ENCODE measurements around the gene TACC2.

DNA sequence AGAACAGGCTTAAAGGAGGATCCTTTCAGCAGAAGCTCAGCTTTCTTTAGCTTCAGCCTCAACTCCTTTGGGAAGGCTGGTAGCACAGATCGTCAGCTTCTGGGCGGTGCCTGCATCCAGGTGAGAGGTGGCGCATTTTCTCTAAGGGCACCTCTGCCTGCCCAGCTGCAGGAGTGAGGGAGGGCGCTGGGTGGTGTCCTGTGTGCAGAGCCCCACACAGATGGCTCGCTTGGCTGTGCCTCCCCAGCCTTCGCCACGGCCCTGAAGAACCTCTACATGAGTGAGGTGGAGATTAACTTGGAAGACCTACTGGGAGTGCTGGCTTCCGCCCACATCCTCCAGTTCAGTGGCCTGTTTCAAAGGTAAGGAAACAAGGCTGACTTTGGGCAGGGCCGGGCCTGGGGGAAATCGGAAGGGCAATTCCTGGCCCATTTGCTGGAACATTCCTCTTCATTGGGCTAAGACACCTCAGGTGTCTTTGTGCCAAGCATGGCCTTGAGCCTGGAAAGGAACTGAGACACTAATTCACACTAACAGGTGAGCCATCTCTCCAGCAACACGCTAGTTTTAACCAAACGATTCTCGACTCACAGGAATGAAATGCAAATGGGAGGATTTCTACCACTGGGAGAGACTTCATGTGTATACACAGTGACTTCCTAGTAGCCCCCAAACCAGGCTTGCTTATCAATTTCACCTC is 302.0 kb downstream of the TACC2 start:
- TF ChIP-seq, protein P1, sequence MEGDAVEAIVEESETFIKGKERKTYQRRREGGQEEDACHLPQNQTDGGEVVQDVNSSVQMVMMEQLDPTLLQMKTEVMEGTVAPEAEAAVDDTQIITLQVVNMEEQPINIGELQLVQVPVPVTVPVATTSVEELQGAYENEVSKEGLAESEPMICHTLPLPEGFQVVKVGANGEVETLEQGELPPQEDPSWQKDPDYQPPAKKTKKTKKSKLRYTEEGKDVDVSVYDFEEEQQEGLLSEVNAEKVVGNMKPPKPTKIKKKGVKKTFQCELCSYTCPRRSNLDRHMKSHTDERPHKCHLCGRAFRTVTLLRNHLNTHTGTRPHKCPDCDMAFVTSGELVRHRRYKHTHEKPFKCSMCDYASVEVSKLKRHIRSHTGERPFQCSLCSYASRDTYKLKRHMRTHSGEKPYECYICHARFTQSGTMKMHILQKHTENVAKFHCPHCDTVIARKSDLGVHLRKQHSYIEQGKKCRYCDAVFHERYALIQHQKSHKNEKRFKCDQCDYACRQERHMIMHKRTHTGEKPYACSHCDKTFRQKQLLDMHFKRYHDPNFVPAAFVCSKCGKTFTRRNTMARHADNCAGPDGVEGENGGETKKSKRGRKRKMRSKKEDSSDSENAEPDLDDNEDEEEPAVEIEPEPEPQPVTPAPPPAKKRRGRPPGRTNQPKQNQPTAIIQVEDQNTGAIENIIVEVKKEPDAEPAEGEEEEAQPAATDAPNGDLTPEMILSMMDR (conservative IDR thresholded peaks at IDR 0.05) = no peak
- no peak for TF ChIP-seq ZFX (IDR thresholded peaks at IDR 0.05)
